Mucosa of descending colon (tissue), 3 donors: ENCODE data around the gene SCN4A. TPM values are rescaled to one million over a fixed set of nuclear protein-coding genes. Genes with fewer than 3 reads are reported as not detected.
"Not testable (repeated sequence)": the region's sequence is repeated elsewhere in the genome, so short reads cannot be mapped to it uniquely, and the experiment has no call there.

Experiments used
- ATAC-seq: fragments of 200-7000 bp; cut with Tn5 transposase; one replicate; pipeline ENCODE4 v1.9.1; 2020; ENCODE audit warnings: mild to moderate bottlenecking, moderate library complexity
- DNase-seq, 3 donors: peaks; one replicate each; pipeline ENCODE4 v3.0.0-alpha.2; 2020
- H3K36me3 ChIP-seq: fragments of 200-600 bp; one replicate; pipeline ENCODE4 v1.8.0; 2021; ENCODE audit warnings: low read depth, mild to moderate bottlenecking
- H3K4me1 ChIP-seq: fragments of 200-600 bp; one replicate; pipeline ENCODE4 v1.8.0; 2021; ENCODE audit warnings: low read depth, mild to moderate bottlenecking
- H3K4me3 ChIP-seq: fragments of 200-600 bp; one replicate; pipeline ENCODE4 v1.8.0; 2021; ENCODE audit warnings: mild to moderate bottlenecking
- H3K9me3 ChIP-seq: fragments of 200-600 bp; one replicate; pipeline ENCODE4 v1.8.0; 2021; ENCODE audit warnings: mild to moderate bottlenecking
- intact Hi-C, 2 donors: fragments of 100-400 bp; cut with DNase I in 1 of 2; cut with micrococcal nuclease in 1 of 2; formaldehyde crosslinking; loops; one replicate each; pipeline versions ENCODE4 v1.11.0 to v1.11.1; 2022; cut with DNase I, micrococcal nuclease
- total RNA-seq, 3 donors: library from RNA; stranded (reverse); fragmentation: NEBNext Ultra II Directional in 2 of 3; extraction: Animal tissue kit (Norgen Biotek cat#: 25700) in 2 of 3; gene quantifications; one replicate each; pipeline versions ENCODE4 v1.2.1 to v1.2.4, GENCODE V29; 2021 to 2023
- TF ChIP-seq, protein P1 (sequence below): fragments of 200-600 bp; IDR thresholded peaks from one replicate; pipeline ENCODE4 v1.8.0; 2022; ENCODE audit warnings: antibody characterized with exemption, mild to moderate bottlenecking
- donor health status: DM: no; HTN: no; CAD: no; lungs with moderate emphysema.
- donor health status: DM: no; HTN: no; CAD: no.
- donor health status: DM: no; HTN: yes; CAD: no.

SCN4A gene
- total RNA-seq, 3 donors from 2014 or later, result 0.10 to 0.75 (median 0.22) TPM

DNA sequence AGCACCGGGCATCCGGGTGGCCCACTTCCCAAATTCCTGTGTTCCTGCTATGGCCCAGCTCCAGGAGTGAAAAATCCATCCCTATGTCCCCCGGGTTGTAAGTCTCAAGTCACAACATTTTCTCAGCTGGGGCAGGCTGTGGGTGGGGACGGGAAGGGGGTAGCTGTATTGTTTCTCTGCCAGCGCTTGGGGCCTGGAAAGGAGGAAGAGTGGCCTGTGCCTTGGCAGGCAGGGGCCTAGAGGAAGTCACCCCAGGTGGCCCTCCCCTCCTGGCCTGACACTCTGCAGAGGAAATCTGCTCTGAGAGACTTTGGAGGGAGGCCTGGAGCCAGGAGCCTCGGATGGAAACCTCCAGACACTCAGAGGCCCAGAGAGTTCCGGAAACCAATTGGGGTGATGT lies 10.6 kb upstream of the SCN4A start:
- DNase-seq (no peak), ATAC-seq (no peak)
- TF ChIP-seq, protein P1, sequence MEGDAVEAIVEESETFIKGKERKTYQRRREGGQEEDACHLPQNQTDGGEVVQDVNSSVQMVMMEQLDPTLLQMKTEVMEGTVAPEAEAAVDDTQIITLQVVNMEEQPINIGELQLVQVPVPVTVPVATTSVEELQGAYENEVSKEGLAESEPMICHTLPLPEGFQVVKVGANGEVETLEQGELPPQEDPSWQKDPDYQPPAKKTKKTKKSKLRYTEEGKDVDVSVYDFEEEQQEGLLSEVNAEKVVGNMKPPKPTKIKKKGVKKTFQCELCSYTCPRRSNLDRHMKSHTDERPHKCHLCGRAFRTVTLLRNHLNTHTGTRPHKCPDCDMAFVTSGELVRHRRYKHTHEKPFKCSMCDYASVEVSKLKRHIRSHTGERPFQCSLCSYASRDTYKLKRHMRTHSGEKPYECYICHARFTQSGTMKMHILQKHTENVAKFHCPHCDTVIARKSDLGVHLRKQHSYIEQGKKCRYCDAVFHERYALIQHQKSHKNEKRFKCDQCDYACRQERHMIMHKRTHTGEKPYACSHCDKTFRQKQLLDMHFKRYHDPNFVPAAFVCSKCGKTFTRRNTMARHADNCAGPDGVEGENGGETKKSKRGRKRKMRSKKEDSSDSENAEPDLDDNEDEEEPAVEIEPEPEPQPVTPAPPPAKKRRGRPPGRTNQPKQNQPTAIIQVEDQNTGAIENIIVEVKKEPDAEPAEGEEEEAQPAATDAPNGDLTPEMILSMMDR, result no peak
- intact Hi-C loops, result no loop called here
- no peaks in the 10 kb centered on the region for H3K36me3 ChIP-seq
- no peaks in the 10 kb centered on the region for H3K9me3 ChIP-seq
- H3K4me3 ChIP-seq, result no peak overlapping the region
- peaks cover 3% of the 10 kb centered on the region for H3K4me1 ChIP-seq

DNA sequence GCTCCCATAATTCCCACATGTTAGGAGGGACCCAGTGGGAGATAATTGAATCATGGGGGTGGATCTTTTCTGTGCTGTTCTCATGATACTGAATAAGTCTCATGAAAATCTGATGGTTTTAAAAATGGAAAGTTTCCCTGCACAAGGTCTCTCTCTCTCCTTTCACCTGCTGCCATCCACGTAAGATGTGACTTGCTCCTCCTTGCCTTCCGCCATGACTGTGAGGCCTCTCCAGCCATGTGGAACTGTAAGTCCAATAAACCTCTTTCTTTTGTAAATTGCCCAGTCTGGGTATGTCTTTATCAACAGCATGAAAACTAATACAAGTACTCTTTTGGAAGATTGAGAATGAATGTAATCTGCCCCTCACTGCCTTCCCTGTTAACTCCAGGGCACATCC lies 9.9 kb upstream of the SCN4A start:
- ATAC-seq, H3K36me3 ChIP-seq, DNase-seq, H3K9me3 ChIP-seq, H3K4me3 ChIP-seq, intact Hi-C loops, H3K4me1 ChIP-seq: not testable (repeated sequence)

DNA sequence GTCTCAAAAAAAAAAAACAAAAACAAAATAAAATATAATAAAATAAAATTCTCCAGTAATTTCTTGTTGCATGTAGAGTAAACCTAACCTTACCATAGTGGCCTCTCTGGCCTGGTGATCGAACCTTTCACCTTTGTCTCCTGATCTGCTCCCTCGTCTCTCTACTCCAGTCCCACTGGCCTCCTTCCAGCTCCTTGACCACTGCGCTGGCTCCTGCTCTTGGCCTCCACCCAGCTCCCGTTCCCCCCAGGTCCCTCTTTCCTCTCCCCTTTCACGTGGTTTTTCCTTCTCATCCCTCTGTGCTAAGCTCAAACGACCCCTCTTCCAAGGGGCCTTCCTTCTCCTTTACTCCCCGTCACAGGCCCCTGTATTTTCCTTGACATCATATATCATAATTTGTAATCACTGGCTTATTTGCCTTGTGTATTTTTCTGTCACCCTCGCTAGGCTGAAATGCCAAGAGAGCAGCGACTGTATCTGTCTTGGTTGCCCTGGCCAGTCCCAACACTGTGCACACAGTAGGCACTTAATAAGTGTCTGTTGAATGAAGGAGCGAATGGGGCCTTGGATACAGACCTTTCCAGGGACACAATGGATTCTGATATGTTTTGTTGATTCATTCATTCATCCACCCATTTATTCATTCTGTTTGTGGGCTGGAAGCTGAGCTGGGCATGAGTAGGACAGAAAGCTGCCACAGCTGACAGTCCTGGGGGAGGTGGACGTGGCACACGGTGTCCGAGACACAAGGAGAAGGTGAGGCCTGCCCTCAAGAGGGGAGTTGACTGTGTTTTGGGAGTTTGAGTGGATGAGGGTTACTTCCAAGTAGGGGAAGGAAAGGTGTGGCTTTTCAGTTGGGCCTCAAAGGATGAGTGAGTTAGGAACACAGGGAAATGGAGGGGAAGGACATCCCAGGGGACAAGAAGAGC lies 5.8 kb upstream of the SCN4A start:
- ATAC-seq (no peak), DNase-seq (no peak)
- no peak overlapping the region for H3K4me3 ChIP-seq
- TF ChIP-seq, protein P1, result no peak
- H3K4me1 ChIP-seq, result no peaks in the 10 kb centered on the region
- intact Hi-C loops, result no loop called here
- H3K36me3 ChIP-seq, result no peaks in the 10 kb centered on the region
- no peaks in the 10 kb centered on the region for H3K9me3 ChIP-seq

DNA sequence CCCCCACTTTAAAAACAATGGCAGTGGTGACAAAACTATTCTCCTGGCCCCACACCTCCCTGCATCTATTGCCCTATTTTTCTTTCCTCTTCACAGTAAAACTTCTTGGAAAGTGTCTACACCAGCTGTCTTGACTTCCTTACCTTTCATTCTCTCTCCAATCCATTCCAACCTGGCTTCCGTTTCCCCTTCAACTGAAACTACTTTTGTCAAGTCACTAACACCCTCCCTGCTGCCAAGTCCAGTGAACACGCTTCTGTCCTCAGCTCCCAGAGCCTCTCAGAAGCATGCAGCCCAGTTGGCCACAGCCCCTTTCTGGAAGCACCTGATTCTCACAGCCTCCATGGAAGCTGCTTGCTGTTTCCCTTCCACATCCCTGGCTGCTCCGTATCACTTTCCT lies 4.0 kb upstream of the SCN4A start:
- TF ChIP-seq, protein P1, result no peak
- no peak for DNase-seq
- ATAC-seq, result no peak
- intact Hi-C loops, result no loop called here
- Histone ChIP-seq H3K4me3 (no peak overlapping the region), H3K4me1 (no peaks in the 10 kb centered on the region), H3K9me3 (no peaks in the 10 kb centered on the region), H3K36me3 (no peaks in the 10 kb centered on the region)

DNA sequence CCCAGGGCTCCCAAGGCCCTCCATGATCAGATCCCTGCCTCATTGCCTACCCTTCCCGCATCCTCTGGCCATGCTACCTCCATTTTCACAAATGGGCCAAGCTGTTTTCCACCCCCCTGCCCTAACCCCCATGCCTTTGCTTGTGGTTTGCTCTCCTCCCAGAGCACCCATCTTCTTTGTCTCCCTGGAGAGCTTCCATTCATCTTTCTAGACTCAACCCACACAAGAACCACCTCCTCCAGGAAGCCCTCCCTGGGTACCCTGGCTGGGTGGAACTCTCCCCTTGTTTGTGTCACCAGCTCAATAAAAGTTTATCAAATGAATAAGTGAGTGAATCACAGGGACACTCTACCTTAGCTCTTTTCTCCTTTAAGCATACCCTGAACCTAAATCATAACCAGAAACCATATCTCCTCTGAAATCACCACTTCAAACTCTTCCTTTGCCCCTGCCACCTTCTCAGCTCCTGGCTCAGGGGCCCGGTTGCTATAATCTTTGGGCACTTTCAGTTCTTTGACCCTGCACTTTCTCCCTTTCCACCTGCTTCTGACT lies 2.9 kb upstream of the SCN4A start:
- intact Hi-C loops, result no loop called here
- Histone ChIP-seq H3K4me3 (no peak overlapping the region), H3K9me3 (no peaks in the 10 kb centered on the region), H3K4me1 (no peaks in the 10 kb centered on the region), H3K36me3 (no peaks in the 10 kb centered on the region)
- TF ChIP-seq, protein P1, result no peak
- DNase-seq (no peak), ATAC-seq (no peak)

DNA sequence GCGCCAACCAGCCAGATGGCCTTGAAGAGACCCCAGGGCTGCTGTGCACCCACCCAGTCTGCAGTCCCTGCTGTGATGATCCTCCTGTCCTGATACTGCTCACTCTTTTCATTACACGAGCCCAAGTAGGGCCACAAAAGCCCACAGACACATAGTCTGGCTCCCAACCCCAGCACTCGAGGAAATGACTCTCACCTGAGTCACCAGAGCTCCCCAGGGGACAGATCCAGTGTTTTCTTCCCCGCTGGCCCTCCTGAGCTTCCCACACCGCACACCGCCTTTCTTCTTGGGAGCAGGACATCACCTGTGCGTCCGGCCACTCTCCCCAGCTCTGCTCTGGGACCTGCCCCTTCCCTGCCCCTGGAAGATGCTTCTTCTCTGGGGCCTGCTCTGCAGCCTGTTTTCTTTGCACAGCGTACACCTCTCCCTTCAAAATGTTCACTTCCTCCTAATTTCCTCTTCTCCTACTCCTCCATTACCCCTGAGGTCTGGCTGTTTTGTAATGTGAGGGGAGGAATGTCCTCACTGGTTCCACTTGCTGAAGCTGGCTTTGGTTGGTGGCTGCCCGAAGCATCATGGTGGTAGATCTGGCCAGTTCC lies 2.0 kb upstream of the SCN4A start:
- H3K4me3 ChIP-seq, result no peak overlapping the region
- H3K4me1 ChIP-seq, result no peaks in the 10 kb centered on the region
- H3K36me3 ChIP-seq, result no peaks in the 10 kb centered on the region
- DNase-seq (no peak), ATAC-seq (no peak)
- no peaks in the 10 kb centered on the region for H3K9me3 ChIP-seq
- intact Hi-C loops, result no loop called here
- TF ChIP-seq, protein P1, result no peak
